Dendritic cell treated with granulocyte-macrophage colony-stimulating factor and Interleukin-4, amounts not matched to agents 40 ng/mL and 50 ng/mL, for 4 days (primary cell): ENCODE data around the gene PBX4.

ENCODE experiments used
- H3K27ac Mint-ChIP-seq: one replicate; pipeline ENCODE4 v1.8.0; 2022; ENCODE audit warnings: mild to moderate bottlenecking, mixed read lengths
- H3K27me3 Mint-ChIP-seq: one replicate; pipeline ENCODE4 v1.8.0; 2022; ENCODE audit warnings: mild to moderate bottlenecking, mixed read lengths
- H3K36me3 Mint-ChIP-seq: one replicate; pipeline ENCODE4 v1.8.0; 2022; ENCODE audit warnings: low read depth, mixed read lengths
- H3K4me1 Mint-ChIP-seq: one replicate; pipeline ENCODE4 v1.8.0; 2022; ENCODE audit warnings: low read depth, mixed read lengths
- H3K4me3 Mint-ChIP-seq: one replicate; pipeline ENCODE4 v1.8.0; 2022; ENCODE audit warnings: mild to moderate bottlenecking, moderate library complexity, mixed read lengths
- H3K9me3 Mint-ChIP-seq: one replicate; pipeline ENCODE4 v1.8.0; 2022; ENCODE audit warnings: mixed read lengths
- intact Hi-C: fragments of 100-400 bp; cut with micrococcal nuclease; formaldehyde crosslinking; loops from one replicate; pipeline ENCODE4 v1.15.0; 2022

PBX4 gene

GRCh38 chr19:19655051-19655594, 36.6 kb upstream of the PBX4 start:
- H3K9me3 Mint-ChIP-seq = no peaks in the 10 kb centered on the region
- H3K36me3 Mint-ChIP-seq = peaks cover 100% of the 10 kb centered on the region
- H3K27ac Mint-ChIP-seq = no peak overlapping the region
- H3K4me1 Mint-ChIP-seq = peaks cover 19% of the 10 kb centered on the region
- intact Hi-C loops = no loop called here
- no peak overlapping the region for H3K4me3 Mint-ChIP-seq
- no peaks in the 10 kb centered on the region for H3K27me3 Mint-ChIP-seq

- Mint-ChIP-seq H3K27me3 (no peaks in the 10 kb centered on the region), H3K36me3 (peaks cover 100% of the 10 kb centered on the region), H3K27ac (no peak overlapping the region), H3K4me3 (no peak overlapping the region), H3K4me1 (peaks cover 14% of the 10 kb centered on the region), H3K9me3 (no peaks in the 10 kb centered on the region)
- intact Hi-C loops = no loop called here
These were observed 36.0 kb upstream of the PBX4 start for GRCh38 chr19:19654441-19654840.

GRCh38 chr19:19653597-19654147, 35.2 kb upstream of the PBX4 start:
- Mint-ChIP-seq H3K9me3 (no peaks in the 10 kb centered on the region), H3K4me1 (peaks cover 14% of the 10 kb centered on the region), H3K27me3 (no peaks in the 10 kb centered on the region), H3K27ac (no peak overlapping the region), H3K4me3 (no peak overlapping the region), H3K36me3 (peaks cover 100% of the 10 kb centered on the region)
- intact Hi-C loops = no loop called here

- H3K27me3 Mint-ChIP-seq = no peaks in the 10 kb centered on the region
- intact Hi-C loops = no loop called here
- peaks cover 100% of the 10 kb centered on the region for H3K36me3 Mint-ChIP-seq
- H3K9me3 Mint-ChIP-seq = no peaks in the 10 kb centered on the region
- H3K27ac Mint-ChIP-seq = no peak overlapping the region
- H3K4me1 Mint-ChIP-seq = peaks cover 14% of the 10 kb centered on the region
- H3K4me3 Mint-ChIP-seq = no peak overlapping the region
These were observed 34.2 kb upstream of the PBX4 start for GRCh38 chr19:19652482-19653295.

GRCh38 chr19:19651076-19651475, 32.6 kb upstream of the PBX4 start:
- no peaks in the 10 kb centered on the region for H3K27me3 Mint-ChIP-seq
- peaks cover 14% of the 10 kb centered on the region for H3K4me1 Mint-ChIP-seq
- no peak overlapping the region for H3K4me3 Mint-ChIP-seq
- no peaks in the 10 kb centered on the region for H3K9me3 Mint-ChIP-seq
- H3K27ac Mint-ChIP-seq = no peak overlapping the region
- peaks cover 100% of the 10 kb centered on the region for H3K36me3 Mint-ChIP-seq
- intact Hi-C loops = no loop called here

GRCh38 chr19:19650331-19650730, 31.8 kb upstream of the PBX4 start:
- intact Hi-C loops = no loop called here
- no peak overlapping the region for H3K27ac Mint-ChIP-seq
- H3K36me3 Mint-ChIP-seq = peaks cover 100% of the 10 kb centered on the region
- H3K4me1 Mint-ChIP-seq = peaks cover 14% of the 10 kb centered on the region
- no peak overlapping the region for H3K4me3 Mint-ChIP-seq
- H3K27me3 Mint-ChIP-seq = no peaks in the 10 kb centered on the region
- H3K9me3 Mint-ChIP-seq = no peaks in the 10 kb centered on the region

GRCh38 chr19:19649580-19649995, 31.1 kb upstream of the PBX4 start:
- intact Hi-C loops = no loop called here
- H3K36me3 Mint-ChIP-seq = peaks cover 100% of the 10 kb centered on the region
- no peak overlapping the region for H3K27ac Mint-ChIP-seq
- no peaks in the 10 kb centered on the region for H3K9me3 Mint-ChIP-seq
- H3K4me1 Mint-ChIP-seq = peaks cover 14% of the 10 kb centered on the region
- H3K27me3 Mint-ChIP-seq = no peaks in the 10 kb centered on the region
- no peak overlapping the region for H3K4me3 Mint-ChIP-seq

- H3K4me3 Mint-ChIP-seq = no peak overlapping the region
- no peaks in the 10 kb centered on the region for H3K9me3 Mint-ChIP-seq
- H3K36me3 Mint-ChIP-seq = peaks cover 100% of the 10 kb centered on the region
- intact Hi-C loops = no loop called here
- H3K4me1 Mint-ChIP-seq = peaks cover 14% of the 10 kb centered on the region
- H3K27me3 Mint-ChIP-seq = no peaks in the 10 kb centered on the region
- no peak overlapping the region for H3K27ac Mint-ChIP-seq
These were observed 30.7 kb upstream of the PBX4 start for GRCh38 chr19:19649155-19649554.

- Mint-ChIP-seq H3K9me3 (no peaks in the 10 kb centered on the region), H3K4me3 (no peak overlapping the region), H3K36me3 (peaks cover 100% of the 10 kb centered on the region), H3K4me1 (peaks cover 20% of the 10 kb centered on the region), H3K27ac (peak overlapping the region; percentile 33), H3K27me3 (no peaks in the 10 kb centered on the region)
- intact Hi-C loops = no loop called here
These were observed 28.7 kb upstream of the PBX4 start for GRCh38 chr19:19647037-19647835.

- no peaks in the 10 kb centered on the region for H3K27me3 Mint-ChIP-seq
- H3K4me3 Mint-ChIP-seq = no peak overlapping the region
- intact Hi-C loops = no loop called here
- H3K4me1 Mint-ChIP-seq = peaks cover 17% of the 10 kb centered on the region
- no peak overlapping the region for H3K27ac Mint-ChIP-seq
- peaks cover 100% of the 10 kb centered on the region for H3K36me3 Mint-ChIP-seq
- H3K9me3 Mint-ChIP-seq = no peaks in the 10 kb centered on the region
These were observed 26.9 kb upstream of the PBX4 start for GRCh38 chr19:19645233-19645870.

GRCh38 chr19:19644054-19644388, 25.5 kb upstream of the PBX4 start:
- Mint-ChIP-seq H3K4me3 (peak overlapping the region; percentile 98), H3K36me3 (peaks cover 100% of the 10 kb centered on the region), H3K4me1 (peaks cover 27% of the 10 kb centered on the region), H3K27me3 (no peaks in the 10 kb centered on the region), H3K27ac (peak overlapping the region; percentile 98), H3K9me3 (no peaks in the 10 kb centered on the region)
- intact Hi-C loops = no loop called here

GRCh38 chr19:19643158-19644053, 24.9 kb upstream of the PBX4 start, which contains the start of gene GMIP:
GMIP (minus strand) TSS chr19:19643657; CDS start chr19:19643529, 128 bp downstream.
- H3K27me3 Mint-ChIP-seq = no peaks in the 10 kb centered on the region
- peaks cover 27% of the 10 kb centered on the region for H3K4me1 Mint-ChIP-seq
- H3K9me3 Mint-ChIP-seq = no peaks in the 10 kb centered on the region
- H3K36me3 Mint-ChIP-seq = peaks cover 100% of the 10 kb centered on the region
- intact Hi-C loops = loop anchor here (1.0 kb wide), 2 partner anchors 20 to 111 kb away; partner anchors contain the start of gene ATP13A1
- peak within 1 kb of the TSS; percentile 98 for H3K27ac Mint-ChIP-seq
- peak within 1 kb of the TSS; percentile 98 for H3K4me3 Mint-ChIP-seq
